ENCODE measurements around the gene DLX4.

The DLX4 gene

DNA sequence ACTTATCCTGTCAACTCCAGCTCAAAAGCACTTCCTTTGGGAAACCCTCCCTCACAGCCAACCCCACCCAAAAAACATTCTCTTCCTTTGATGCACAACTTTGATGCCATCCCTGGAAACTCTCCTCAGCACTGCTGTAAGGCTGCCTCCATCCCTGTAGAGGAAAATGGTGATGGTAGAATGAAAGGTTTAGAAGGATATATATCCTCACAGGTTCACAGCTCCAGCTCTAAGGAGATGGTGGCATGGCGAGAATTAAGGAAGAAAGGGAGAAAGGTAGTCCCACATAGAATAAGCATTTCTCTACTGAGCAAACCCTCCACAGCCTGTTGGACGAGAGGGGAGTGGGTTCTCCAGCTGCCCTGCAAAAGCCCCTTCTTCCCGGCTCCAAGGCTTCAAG is 2.2 kb upstream of the DLX4 start:
- peaks cover 2% of the 10 kb centered on the region for H3K9me3 ChIP-seq (ENCODE audit: low read length)
- no peak overlapping the region for H3K4me3 ChIP-seq (ENCODE audit: low read length)
- H3K4me1 ChIP-seq (ENCODE audit: insufficient read depth, low read length) = peaks cover 7% of the 10 kb centered on the region
- no peak overlapping the region for H2AFZ ChIP-seq (ENCODE audit: low read depth, low read length)
- H3K36me3 ChIP-seq (ENCODE audit: insufficient read depth, low read length) = no peaks in the 10 kb centered on the region
- H3K27me3 ChIP-seq (ENCODE audit: insufficient read depth, low read length) = peaks cover 95% of the 10 kb centered on the region

DNA sequence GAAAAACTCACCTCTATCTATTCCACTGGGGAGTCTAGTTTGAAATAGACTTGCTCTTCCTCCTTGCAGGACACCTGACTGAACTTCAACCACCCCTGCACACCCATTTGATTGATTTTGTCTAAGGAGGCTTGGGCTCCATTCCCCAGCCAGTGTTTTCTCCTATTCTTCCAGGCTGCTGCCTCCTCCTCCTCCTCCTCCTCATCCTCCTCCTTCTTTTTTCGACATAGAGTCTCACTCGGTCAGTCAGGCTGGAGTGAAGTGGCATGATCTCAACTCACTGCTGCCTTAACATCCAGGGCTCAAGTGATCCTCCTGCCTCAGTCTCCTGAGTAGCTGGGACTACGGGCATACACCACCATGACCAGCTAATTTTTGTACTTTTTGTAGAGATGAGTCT is 1.8 kb upstream of the DLX4 start:
- peaks cover 7% of the 10 kb centered on the region for H3K4me1 ChIP-seq (ENCODE audit: insufficient read depth, low read length)
- H3K36me3 ChIP-seq (ENCODE audit: insufficient read depth, low read length) = no peaks in the 10 kb centered on the region
- no peak overlapping the region for H3K4me3 ChIP-seq (ENCODE audit: low read length)
- peaks cover 2% of the 10 kb centered on the region for H3K9me3 ChIP-seq (ENCODE audit: low read length)
- H3K27me3 ChIP-seq (ENCODE audit: insufficient read depth, low read length) = peaks cover 99% of the 10 kb centered on the region
- H2AFZ ChIP-seq (ENCODE audit: low read depth, low read length) = no peak overlapping the region

DNA sequence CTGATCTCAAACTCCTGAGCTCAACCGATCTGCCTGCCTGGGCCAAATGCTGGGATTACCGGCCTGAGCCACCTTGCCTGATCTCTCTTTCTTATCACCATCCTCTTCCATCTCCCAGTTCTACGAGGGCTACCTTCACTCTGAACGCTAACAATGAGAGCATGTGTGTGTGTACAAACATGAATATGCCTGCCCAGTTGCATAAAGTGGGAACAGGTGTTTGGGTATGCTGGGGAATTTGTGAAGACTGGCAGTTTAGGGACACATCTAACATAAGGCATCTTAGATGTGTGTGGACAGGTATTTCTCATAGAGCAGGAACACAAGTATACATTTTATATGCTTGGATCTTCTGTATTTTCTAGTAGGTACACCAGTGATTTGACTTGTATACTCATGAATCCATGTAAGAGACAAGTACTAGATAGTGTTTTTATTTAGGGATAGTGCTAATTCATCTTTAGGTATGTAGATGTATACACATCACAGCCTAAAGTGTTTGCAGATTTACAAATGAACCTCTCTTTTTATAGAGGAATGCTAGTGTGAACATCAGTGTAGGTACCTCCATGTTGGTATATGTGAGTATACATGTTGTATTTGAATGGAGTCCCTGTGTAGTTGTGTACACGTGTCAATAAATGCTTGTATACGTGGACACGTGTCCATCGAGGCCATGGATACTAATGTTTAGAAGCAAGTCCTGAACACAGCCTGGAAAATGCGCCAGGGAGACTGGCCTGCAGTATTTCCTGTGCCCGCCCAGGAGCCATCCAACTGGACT is 1.2 kb upstream of the DLX4 start:
- peaks cover 99% of the 10 kb centered on the region for H3K27me3 ChIP-seq (ENCODE audit: insufficient read depth, low read length)
- no peaks in the 10 kb centered on the region for H3K36me3 ChIP-seq (ENCODE audit: insufficient read depth, low read length)
- H3K9me3 ChIP-seq (ENCODE audit: low read length) = peaks cover 2% of the 10 kb centered on the region
- no peak overlapping the region for H2AFZ ChIP-seq (ENCODE audit: low read depth, low read length)
- peaks cover 9% of the 10 kb centered on the region for H3K4me1 ChIP-seq (ENCODE audit: insufficient read depth, low read length)
- peak overlapping the region; percentile 37 for H3K4me3 ChIP-seq (ENCODE audit: low read length)

DNA sequence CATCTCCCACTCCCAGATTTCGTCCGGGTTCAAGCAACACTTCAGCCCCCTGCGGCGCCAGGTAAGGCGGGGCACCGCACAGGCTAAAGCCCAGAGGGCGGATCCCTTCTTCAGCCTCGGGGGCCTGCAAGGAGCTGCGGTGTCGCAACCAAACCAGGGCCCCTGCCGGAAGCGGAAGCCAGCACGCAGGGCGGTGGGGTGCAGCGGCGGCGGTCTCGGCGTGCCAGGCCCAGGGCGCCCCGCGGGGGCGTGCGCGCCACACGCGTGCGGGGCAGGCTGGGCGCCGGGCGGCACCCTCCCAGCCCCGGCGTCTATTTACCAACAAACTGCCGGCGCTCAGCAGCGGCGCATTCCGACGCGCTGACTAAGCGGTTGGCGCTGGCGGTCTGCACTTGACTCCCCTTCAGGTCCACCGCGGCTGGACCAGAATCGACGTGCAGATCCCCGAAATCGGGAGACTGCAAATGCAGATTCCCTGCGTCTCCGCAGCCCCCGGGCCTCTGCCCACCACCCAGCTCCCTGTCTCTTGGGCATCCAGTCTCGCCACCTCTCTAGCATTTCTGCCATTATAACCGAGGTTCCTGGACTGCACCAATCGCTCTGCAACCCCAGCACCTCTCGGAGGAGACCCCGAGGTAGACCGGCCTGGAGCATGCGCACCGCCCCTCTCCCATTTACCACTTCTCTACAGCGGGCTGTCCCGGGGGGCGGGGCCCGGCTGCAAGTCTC is 421 bp upstream of the DLX4 start:
- H3K27me3 ChIP-seq (ENCODE audit: insufficient read depth, low read length) = peaks cover 99% of the 10 kb centered on the region
- peaks cover 9% of the 10 kb centered on the region for H3K4me1 ChIP-seq (ENCODE audit: insufficient read depth, low read length)

DNA sequence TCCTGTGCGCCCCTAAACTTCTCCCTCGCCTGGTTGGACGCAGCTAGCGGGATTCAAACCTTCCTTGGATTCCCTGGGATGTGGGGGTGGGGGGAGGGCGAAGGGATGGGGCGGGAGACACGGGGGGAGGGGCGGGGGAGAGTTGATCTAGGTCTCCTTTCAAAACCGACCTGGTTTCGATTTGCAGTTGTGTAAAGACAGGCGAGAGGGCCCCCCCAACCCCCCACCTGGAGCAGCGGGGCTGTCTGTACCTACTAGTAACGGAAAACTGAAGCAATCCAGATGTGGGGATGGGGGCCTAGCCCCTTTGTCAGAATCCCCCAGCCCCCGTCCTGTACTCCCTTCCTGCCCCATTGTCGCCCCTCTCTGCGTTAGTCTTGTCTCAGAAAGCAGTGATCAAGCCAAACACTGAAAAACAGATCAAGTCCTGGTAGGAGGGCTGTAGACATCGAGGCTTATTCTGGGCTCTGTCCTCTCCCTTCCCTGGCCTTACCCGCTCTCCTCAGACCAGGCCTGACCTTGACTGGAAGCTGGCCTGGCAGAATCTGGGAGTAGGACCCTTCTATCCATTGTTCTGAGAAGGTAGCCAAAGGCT is 902 bp downstream of the DLX4 start:
- H3K9me3 ChIP-seq (ENCODE audit: low read length) = peaks cover 2% of the 10 kb centered on the region
- no peak overlapping the region for H2AFZ ChIP-seq (ENCODE audit: low read depth, low read length)
- no peak overlapping the region for H3K4me3 ChIP-seq (ENCODE audit: low read length)
- peaks cover 99% of the 10 kb centered on the region for H3K27me3 ChIP-seq (ENCODE audit: insufficient read depth, low read length)
- H3K36me3 ChIP-seq (ENCODE audit: insufficient read depth, low read length) = no peaks in the 10 kb centered on the region
- peaks cover 7% of the 10 kb centered on the region for H3K4me1 ChIP-seq (ENCODE audit: insufficient read depth, low read length)

More for the DNA sequence above, 421 bp upstream of the DLX4 start:
- Histone ChIP-seq H3K4me3 (ENCODE audit: low read length) (peak overlapping the region; percentile 37), H3K36me3 (ENCODE audit: insufficient read depth, low read length) (no peaks in the 10 kb centered on the region), H3K9me3 (ENCODE audit: low read length) (peaks cover 2% of the 10 kb centered on the region), H2AFZ (ENCODE audit: low read depth, low read length) (peak overlapping the region; percentile 68)

DNA sequence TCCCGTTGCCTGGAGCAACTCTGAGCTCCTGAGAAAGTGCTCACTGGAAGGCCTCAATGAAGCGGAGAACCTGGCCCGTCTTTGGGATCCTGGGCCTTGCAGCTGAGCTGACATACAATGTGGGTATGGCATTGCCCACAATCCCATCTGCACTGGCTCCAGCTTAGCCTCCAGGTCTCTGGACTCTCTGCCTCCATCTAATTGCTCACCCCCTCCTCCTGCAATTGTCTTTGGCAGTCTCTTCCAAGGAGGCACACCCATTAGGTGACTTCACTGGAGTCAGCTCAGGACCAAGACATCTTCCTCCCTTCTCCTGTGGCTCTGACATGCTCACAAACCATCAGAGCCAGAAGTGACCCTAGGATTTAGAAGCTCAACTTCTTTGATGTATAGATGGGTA is 1.5 kb downstream of the DLX4 start:
- no peak overlapping the region for H2AFZ ChIP-seq (ENCODE audit: low read depth, low read length)
- H3K27me3 ChIP-seq (ENCODE audit: insufficient read depth, low read length) = peaks cover 99% of the 10 kb centered on the region
- no peak overlapping the region for H3K4me3 ChIP-seq (ENCODE audit: low read length)
- H3K4me1 ChIP-seq (ENCODE audit: insufficient read depth, low read length) = peaks cover 5% of the 10 kb centered on the region
- H3K36me3 ChIP-seq (ENCODE audit: insufficient read depth, low read length) = no peaks in the 10 kb centered on the region
- H3K9me3 ChIP-seq (ENCODE audit: low read length) = peaks cover 2% of the 10 kb centered on the region

DNA sequence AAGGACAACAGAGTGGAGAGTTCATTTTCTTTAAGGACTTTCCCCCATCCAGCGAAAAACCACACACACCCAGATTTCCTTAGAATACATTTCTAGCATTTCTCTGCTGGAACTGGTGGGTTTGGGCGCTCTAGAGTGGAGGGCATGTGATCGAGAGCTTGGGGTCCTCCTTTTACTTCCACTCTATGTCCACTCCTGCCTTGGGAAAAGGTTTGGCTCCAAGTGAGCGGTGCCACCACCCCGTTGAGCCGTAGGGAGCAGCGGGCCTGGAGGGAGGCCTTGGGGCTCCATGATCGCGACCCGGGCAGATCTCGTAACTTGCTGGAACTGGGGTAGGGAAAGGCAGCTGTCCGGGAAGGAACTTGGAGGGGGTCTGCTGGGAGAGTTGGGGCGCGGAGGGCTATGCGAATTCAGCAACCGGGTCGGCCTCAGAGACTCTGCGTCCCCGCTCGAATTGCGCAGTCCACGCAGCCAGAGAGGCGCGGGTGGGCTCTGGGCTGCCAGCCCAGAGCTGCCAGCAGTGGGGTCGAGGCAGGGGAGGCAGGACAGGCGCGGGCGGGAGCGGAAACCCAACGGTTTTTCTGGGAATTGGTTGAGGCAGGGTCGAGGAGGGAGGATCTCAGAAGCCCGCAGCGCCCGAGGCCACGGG is 2.3 kb downstream of the DLX4 start:
- peaks cover 2% of the 10 kb centered on the region for H3K9me3 ChIP-seq (ENCODE audit: low read length)
- H3K4me1 ChIP-seq (ENCODE audit: insufficient read depth, low read length) = peaks cover 5% of the 10 kb centered on the region
- peaks cover 99% of the 10 kb centered on the region for H3K27me3 ChIP-seq (ENCODE audit: insufficient read depth, low read length)
- no peak overlapping the region for H3K4me3 ChIP-seq (ENCODE audit: low read length)
- no peaks in the 10 kb centered on the region for H3K36me3 ChIP-seq (ENCODE audit: insufficient read depth, low read length)
- H2AFZ ChIP-seq (ENCODE audit: low read depth, low read length) = no peak overlapping the region

DNA sequence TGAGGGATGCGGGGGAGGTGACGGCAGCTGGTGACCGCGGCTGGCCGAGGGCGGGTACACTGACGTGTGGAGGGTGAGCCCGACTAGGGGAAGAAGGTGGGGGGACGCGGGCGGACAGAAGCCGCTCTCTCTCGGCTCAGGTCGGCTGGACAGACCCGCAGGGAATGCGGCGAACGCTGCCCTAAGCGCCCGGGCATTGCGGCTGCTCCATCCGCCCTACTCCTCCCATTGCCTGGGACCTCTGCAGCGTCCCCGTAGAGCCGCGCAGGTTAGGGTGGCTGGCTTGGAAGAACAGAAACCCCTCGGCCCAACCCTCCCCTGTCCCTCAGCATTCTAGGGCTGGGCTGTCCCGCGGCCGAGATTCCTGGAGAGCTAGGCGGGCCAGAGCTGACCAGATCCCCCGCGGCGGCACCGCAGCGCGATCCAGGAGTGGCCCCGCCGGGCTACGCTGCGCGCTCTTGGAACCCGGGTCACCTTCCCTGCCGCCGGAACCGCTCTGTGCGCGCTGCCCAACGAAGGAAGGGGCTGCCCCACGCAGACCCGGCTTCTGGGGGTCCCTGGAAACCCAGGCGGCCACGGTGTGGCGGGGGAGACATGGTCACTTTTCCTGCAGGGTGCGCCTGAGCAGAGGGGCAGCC is 3.0 kb downstream of the DLX4 start:
- no peak overlapping the region for H3K4me3 ChIP-seq (ENCODE audit: low read length)
- peaks cover 5% of the 10 kb centered on the region for H3K4me1 ChIP-seq (ENCODE audit: insufficient read depth, low read length)
- no peak overlapping the region for H2AFZ ChIP-seq (ENCODE audit: low read depth, low read length)
- peaks cover 2% of the 10 kb centered on the region for H3K9me3 ChIP-seq (ENCODE audit: low read length)
- H3K27me3 ChIP-seq (ENCODE audit: insufficient read depth, low read length) = peaks cover 99% of the 10 kb centered on the region
- no peaks in the 10 kb centered on the region for H3K36me3 ChIP-seq (ENCODE audit: insufficient read depth, low read length)

DNA sequence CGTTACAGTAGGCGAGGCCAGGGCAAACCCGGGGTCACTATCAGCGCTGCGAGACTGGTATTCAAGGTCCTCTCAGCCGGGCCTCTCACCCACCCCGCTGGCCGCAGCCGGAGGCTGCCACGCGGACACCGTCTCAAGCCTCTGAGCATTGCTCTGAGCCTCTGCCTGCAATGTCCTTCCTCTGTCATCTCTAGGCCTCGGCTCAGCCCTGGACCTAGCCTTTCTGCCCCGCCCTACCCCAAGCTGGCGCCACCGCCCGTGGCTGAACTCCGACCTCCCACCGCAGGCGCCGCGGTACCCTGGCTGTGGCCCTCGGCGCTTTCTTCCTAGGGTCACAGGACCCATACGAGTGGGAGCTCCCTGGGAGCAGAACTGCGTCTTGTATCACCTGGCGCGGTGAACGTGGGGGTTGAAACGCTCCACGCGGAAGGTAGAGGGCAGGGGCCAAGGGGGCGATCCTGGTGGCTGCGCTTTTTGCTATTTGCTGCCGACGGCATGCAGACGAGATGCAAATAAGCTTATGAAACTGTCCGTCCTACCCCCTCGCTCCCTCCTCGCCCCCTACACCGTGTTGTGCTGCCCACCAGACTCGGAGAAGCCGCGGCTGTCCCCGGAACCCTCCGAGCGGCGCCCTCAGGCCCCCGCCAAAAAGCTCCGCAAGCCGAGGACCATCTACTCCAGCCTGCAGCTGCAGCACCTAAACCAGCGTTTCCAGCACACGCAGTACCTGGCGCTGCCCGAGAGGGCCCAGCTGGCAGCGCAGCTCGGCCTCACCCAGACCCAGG is 3.7 kb downstream of the DLX4 start:
- Histone ChIP-seq H3K9me3 (ENCODE audit: low read length) (peaks cover under 1% of the 10 kb centered on the region), H3K27me3 (ENCODE audit: insufficient read depth, low read length) (peaks cover 99% of the 10 kb centered on the region), H3K36me3 (ENCODE audit: insufficient read depth, low read length) (no peaks in the 10 kb centered on the region), H2AFZ (ENCODE audit: low read depth, low read length) (no peak overlapping the region), H3K4me3 (ENCODE audit: low read length) (no peak overlapping the region), H3K4me1 (ENCODE audit: insufficient read depth, low read length) (peaks cover 5% of the 10 kb centered on the region)

DNA sequence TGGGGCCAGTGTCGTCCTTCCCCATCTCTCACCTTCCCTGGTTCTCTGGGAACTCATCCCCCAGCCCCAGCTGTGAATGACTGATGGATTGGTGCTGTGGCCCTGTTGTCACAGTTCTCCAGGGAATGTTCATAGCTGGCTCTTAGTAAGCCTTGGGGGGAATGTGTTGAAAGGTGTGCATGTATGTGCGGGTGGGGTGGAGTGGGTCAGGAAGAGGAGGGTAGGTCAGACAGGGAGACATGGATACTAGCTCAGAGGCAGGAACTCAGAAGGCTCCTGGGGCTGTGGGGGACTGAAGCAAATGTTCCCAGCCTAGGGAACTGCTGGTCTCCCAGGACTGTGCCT is 4.3 kb downstream of the DLX4 start:
- H3K9me3 ChIP-seq (ENCODE audit: low read length) = no peaks in the 10 kb centered on the region
- peaks cover 5% of the 10 kb centered on the region for H3K4me1 ChIP-seq (ENCODE audit: insufficient read depth, low read length)
- H3K36me3 ChIP-seq (ENCODE audit: insufficient read depth, low read length) = no peaks in the 10 kb centered on the region
- H2AFZ ChIP-seq (ENCODE audit: low read depth, low read length) = no peak overlapping the region
- H3K4me3 ChIP-seq (ENCODE audit: low read length) = no peak overlapping the region
- H3K27me3 ChIP-seq (ENCODE audit: insufficient read depth, low read length) = peaks cover 99% of the 10 kb centered on the region

DNA sequence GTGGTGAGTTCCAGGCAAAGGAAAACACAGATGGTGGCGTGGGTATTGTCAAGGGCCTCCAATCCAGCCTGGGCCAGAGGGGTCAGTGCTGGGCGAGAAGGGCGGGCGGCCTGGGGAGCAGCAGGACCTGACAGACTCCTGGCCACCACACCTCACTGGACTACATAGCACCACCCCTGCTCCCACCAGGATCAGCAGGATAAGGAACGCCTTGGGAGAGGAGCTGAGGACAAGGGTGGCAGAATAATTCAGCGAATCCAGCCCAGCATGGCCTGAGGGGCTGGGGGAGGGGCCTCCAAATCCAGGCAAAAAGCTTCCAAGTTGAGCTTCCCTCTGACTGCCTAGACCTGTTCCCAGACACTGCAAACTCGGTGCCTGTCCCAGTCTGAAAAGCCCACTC is 6.5 kb downstream of the DLX4 start:
- no peak overlapping the region for H3K4me3 ChIP-seq (ENCODE audit: low read length)
- peaks cover 93% of the 10 kb centered on the region for H3K27me3 ChIP-seq (ENCODE audit: insufficient read depth, low read length)
- no peak overlapping the region for H2AFZ ChIP-seq (ENCODE audit: low read depth, low read length)
- H3K9me3 ChIP-seq (ENCODE audit: low read length) = no peaks in the 10 kb centered on the region
- H3K4me1 ChIP-seq (ENCODE audit: insufficient read depth, low read length) = peaks cover 2% of the 10 kb centered on the region
- no peaks in the 10 kb centered on the region for H3K36me3 ChIP-seq (ENCODE audit: insufficient read depth, low read length)

DNA sequence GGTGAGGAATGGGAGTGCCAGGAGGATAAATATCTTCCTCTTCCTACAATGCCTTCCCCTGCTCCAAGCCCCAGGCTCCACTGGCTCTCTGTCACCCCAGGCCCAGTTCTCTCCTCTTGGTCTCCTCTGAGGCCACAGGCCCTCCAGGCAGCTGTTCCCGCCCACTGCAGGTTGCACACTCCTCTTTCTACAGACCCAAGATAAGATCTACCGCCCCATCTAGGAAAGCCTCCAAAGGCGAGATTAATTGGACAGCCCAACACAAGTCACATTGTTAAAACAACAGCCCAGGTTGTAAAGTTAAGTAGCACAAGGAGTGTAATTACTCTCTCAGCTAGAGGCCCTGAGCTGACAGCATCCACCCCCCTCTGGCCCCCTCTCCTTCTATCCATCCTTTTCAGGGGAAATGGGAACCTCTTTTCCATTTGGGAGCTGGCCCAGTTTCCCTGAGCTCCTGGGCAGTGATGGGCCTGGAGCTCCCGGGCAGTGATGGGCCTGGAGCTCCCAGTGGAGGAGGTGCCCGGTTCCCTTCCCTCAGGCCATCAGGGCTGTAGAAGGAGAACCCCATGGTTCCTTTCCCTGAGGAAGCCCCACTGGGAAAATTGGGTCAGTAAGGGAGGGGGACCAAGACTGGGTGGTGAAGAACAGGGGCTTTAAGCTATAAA is 7.3 kb downstream of the DLX4 start:
- Histone ChIP-seq H3K36me3 (ENCODE audit: insufficient read depth, low read length) (no peaks in the 10 kb centered on the region), H3K4me1 (ENCODE audit: insufficient read depth, low read length) (peaks cover 2% of the 10 kb centered on the region), H3K9me3 (ENCODE audit: low read length) (no peaks in the 10 kb centered on the region), H3K4me3 (ENCODE audit: low read length) (no peak overlapping the region), H3K27me3 (ENCODE audit: insufficient read depth, low read length) (peaks cover 92% of the 10 kb centered on the region), H2AFZ (ENCODE audit: low read depth, low read length) (no peak overlapping the region)

All from neuron (in vitro differentiated cells).